SK-N-SH (cell line): Measurements from ENCODE around the gene MBNL2.

Experiments
- EP300 ChIP-seq, 2 experiments: IDR thresholded peaks; 2 replicates each; pipeline versions ENCODE4 v1.4.0 to v1.6.1; 2012; ENCODE audit warnings: borderline replicate concordance in 1 of 2, low read depth in 1 of 2, low read length in 1 of 2
- JUND ChIP-seq: IDR thresholded peaks from 2 replicates; pipeline ENCODE4 v1.4.0; 2012
- MXI1 ChIP-seq: IDR thresholded peaks from 2 replicates; pipeline ENCODE4 v1.6.1; 2012; ENCODE audit warnings: mild to moderate bottlenecking, low read depth, low read length, improper control_type of control experiment
- POLR2AphosphoS5 ChIP-seq: IDR thresholded peaks from 2 replicates; pipeline ENCODE4 v1.6.1; 2012; ENCODE audit warnings: low read depth, low read length
- USF2 ChIP-seq: fragments of 150-350 bp; IDR thresholded peaks from 2 replicates; pipeline ENCODE4 v1.6.1; 2017; ENCODE audit warnings: antibody characterized with exemption, low read length, low read depth, borderline replicate concordance
- YY1 ChIP-seq: IDR thresholded peaks from 2 replicates; pipeline ENCODE4 v1.4.0; 2012; ENCODE audit warnings: low read depth, mild to moderate bottlenecking
- TF ChIP-seq, protein P1 (sequence below): fragments of 200-600 bp; sonication (generic); IDR thresholded peaks from 2 replicates; pipeline ENCODE4 v1.6.1; 2017; ENCODE audit warnings: antibody characterized with exemption, mild to moderate bottlenecking, moderate library complexity

DNA sequence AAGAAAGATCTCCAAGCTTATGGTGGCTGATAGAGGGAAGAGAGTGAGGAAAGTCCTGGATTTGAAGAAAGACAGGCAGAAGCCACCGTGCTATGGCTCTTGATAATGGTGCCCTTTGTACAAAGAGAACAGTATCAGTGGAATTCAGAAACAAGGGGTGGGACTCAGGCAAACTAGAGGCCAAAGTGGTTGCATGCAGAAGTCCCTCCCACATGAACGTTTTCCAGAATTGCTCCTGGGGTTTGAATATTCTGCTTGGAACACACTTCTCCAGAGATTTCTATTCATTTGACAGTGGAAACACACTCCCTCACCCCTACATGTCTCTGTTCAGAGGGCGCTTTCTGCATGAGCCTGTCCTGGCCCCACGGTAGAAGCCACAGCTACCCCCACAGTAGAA is 10.1 kb upstream of the MBNL2 start:
- TF ChIP-seq USF2 (no peak), MXI1 (no peak), YY1 (no peak), POLR2AphosphoS5 (no peak), EP300 (IDR thresholded peaks at IDR 0.05; ENCODE audit: borderline replicate concordance in 1 of 2, low read depth in 1 of 2, low read length in 1 of 2) (no peak), JUND (no peak)
- TF ChIP-seq, protein P1, sequence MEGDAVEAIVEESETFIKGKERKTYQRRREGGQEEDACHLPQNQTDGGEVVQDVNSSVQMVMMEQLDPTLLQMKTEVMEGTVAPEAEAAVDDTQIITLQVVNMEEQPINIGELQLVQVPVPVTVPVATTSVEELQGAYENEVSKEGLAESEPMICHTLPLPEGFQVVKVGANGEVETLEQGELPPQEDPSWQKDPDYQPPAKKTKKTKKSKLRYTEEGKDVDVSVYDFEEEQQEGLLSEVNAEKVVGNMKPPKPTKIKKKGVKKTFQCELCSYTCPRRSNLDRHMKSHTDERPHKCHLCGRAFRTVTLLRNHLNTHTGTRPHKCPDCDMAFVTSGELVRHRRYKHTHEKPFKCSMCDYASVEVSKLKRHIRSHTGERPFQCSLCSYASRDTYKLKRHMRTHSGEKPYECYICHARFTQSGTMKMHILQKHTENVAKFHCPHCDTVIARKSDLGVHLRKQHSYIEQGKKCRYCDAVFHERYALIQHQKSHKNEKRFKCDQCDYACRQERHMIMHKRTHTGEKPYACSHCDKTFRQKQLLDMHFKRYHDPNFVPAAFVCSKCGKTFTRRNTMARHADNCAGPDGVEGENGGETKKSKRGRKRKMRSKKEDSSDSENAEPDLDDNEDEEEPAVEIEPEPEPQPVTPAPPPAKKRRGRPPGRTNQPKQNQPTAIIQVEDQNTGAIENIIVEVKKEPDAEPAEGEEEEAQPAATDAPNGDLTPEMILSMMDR, result no peak
